ENCODE measurements around the gene TNNT1.

GRCh38 chr19:55095260-55096060 lies 53.5 kb downstream of the TNNT1 start:
- TF ChIP-seq EP300 (IDR thresholded peaks at IDR 0.05) (no peak), CTCF (IDR thresholded peaks at IDR 0.05) (no peak), POLR2A (IDR thresholded peaks at IDR 0.05) (no peak)

Data from tibial nerve (tissue), 4 donors.